ENCODE results near the gene TUBA4B. TPM values are rescaled to one million over a fixed set of nuclear protein-coding genes. Genes with fewer than 3 reads are reported as not detected.

TUBA4B gene
- total RNA-seq, 3 donors from 2014 or later, result not detected

DNA sequence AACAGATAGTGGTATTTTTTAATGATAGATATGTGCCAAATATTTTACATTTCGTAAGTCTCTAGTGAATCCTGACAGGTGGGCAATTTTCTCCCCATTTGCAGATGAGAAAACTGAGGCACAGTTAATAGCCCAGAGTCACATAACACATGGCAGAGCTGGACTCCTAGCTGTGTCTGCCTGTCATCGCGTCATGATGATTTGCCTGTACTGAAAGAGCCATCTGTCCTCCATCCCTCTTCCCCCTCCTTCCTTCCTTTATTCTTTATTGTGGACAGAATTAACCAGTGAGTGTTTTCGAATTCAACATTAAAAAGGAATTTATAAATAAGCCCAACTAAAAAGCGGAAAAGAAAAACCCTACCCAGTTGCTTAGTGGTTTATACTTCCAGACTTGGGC lies 29.3 kb downstream of the TUBA4B start:
- Histone ChIP-seq H3K4me3 (no peak overlapping the region), H3K4me1 (ENCODE audit: low read depth) (peaks cover 18% of the 10 kb centered on the region), H3K9me3 (no peaks in the 10 kb centered on the region), H3K36me3 (ENCODE audit: low read depth) (peaks cover 3% of the 10 kb centered on the region)
- no peak for DNase-seq
- intact Hi-C loops (cut with DNase I, micrococcal nuclease), result no loop called here
- TF ChIP-seq, protein P1, sequence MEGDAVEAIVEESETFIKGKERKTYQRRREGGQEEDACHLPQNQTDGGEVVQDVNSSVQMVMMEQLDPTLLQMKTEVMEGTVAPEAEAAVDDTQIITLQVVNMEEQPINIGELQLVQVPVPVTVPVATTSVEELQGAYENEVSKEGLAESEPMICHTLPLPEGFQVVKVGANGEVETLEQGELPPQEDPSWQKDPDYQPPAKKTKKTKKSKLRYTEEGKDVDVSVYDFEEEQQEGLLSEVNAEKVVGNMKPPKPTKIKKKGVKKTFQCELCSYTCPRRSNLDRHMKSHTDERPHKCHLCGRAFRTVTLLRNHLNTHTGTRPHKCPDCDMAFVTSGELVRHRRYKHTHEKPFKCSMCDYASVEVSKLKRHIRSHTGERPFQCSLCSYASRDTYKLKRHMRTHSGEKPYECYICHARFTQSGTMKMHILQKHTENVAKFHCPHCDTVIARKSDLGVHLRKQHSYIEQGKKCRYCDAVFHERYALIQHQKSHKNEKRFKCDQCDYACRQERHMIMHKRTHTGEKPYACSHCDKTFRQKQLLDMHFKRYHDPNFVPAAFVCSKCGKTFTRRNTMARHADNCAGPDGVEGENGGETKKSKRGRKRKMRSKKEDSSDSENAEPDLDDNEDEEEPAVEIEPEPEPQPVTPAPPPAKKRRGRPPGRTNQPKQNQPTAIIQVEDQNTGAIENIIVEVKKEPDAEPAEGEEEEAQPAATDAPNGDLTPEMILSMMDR (IDR thresholded peaks at IDR 0.05), result no peak
- no peak for ATAC-seq

DNA sequence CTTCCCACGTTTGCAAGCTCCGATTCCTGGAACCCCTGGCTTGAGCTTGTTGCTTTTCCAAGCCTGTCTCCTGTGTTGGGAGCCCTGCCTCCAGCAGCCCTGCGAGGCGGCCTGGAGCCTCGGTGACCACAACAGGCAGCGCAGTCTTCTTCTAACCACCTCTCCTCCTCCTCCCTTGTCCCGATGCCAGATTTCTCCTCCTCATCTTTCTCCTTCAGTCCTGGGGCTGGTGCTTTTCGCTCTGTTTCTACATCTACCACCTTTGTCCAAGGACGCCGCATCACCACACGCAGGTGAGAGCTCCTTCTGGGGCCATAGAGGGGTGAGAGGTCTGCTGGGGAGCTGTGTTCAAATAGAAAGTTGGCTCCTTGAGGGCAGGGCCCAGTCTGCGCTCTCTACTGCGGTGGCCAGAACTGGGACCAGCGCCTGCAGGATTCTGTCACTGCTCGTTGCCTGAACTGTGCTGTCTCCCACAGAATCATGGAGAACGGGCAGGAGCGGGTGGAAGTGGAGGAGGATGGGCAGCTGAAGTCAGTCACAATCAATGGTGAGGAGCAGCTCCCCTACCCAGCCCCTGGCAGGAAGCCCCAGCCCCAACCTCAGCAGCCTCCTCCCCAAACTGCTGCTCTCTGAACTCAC lies 30.0 kb downstream of the TUBA4B start:
- TF ChIP-seq, protein P1 (IDR thresholded peaks at IDR 0.05), result no peak
- Histone ChIP-seq H3K9me3 (no peaks in the 10 kb centered on the region), H3K4me3 (no peak overlapping the region), H3K4me1 (ENCODE audit: low read depth) (peaks cover 14% of the 10 kb centered on the region), H3K36me3 (ENCODE audit: low read depth) (peaks cover 3% of the 10 kb centered on the region)
- ATAC-seq (no peak), DNase-seq (no peak)
- intact Hi-C loops (cut with DNase I, micrococcal nuclease), result no loop called here

DNA sequence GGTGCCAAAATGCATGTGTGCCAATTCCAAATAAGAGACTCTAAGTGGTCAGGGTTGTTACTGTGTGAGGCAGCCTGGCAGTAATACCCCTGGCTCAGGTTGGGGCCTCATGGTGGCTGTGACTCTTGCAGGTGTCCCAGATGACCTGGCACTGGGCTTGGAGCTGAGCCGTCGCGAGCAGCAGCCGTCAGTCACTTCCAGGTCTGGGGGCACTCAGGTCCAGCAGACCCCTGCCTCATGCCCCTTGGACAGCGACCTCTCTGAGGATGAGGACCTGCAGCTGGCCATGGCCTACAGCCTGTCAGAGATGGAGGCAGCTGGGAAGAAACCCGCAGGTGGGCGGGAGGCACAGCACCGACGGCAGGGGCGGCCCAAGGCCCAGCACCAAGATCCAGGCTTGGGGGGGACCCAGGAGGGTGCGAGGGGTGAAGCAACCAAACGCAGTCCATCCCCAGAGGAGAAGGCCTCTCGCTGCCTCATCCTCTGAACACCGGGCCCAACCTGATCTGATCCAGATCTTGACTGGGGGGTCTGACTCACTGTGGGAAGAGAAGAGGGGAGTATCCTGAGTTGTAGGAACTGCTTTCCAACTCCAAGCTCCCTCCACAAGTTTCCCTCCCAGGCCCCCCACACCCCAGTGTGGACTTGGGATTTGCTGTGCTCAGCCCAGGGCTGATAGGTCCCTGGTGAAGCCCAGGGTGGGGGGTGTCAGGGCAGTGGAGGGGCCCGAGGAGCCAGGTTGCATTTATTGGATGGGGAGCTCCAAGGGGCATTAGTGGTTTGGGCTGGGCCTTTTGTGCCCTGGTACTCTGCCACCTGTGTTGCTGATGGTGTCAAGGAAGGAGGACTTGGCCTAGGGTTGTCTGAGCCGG lies 31.7 kb downstream of the TUBA4B start:
- Histone ChIP-seq H3K4me1 (ENCODE audit: low read depth) (peaks cover 5% of the 10 kb centered on the region), H3K4me3 (no peak overlapping the region), H3K9me3 (no peaks in the 10 kb centered on the region), H3K36me3 (ENCODE audit: low read depth) (no peaks in the 10 kb centered on the region)
- ATAC-seq (no peak), DNase-seq (no peak)
- TF ChIP-seq, protein P1 (IDR thresholded peaks at IDR 0.05), result no peak
- intact Hi-C loops (cut with DNase I, micrococcal nuclease), result no loop called here

DNA sequence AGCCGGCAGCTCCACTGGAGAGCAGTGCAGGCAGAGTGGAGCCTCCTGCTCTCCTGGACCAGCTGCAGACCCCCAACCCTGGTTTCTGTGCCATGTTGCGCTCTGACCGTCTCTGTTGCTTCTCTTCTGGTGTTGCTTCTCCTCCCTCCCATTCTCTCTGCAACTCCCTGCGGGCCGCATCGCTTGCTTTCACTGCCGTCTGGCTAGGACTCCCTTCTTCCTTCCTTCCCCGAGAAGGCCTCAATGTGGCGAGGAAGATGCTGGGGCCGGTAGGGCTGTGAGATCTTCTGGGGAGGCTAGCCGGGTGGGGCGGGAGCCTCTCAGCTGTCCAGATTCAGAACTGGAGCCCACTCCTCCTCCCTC lies 32.3 kb downstream of the TUBA4B start:
- intact Hi-C loops (cut with DNase I, micrococcal nuclease), result no loop called here
- H3K9me3 ChIP-seq, result no peaks in the 10 kb centered on the region
- DNase-seq (no peak), ATAC-seq (no peak)
- no peaks in the 10 kb centered on the region for H3K36me3 ChIP-seq (ENCODE audit: low read depth)
- TF ChIP-seq, protein P1 (IDR thresholded peaks at IDR 0.05), result no peak
- no peaks in the 10 kb centered on the region for H3K4me1 ChIP-seq (ENCODE audit: low read depth)
- H3K4me3 ChIP-seq, result no peak overlapping the region

DNA sequence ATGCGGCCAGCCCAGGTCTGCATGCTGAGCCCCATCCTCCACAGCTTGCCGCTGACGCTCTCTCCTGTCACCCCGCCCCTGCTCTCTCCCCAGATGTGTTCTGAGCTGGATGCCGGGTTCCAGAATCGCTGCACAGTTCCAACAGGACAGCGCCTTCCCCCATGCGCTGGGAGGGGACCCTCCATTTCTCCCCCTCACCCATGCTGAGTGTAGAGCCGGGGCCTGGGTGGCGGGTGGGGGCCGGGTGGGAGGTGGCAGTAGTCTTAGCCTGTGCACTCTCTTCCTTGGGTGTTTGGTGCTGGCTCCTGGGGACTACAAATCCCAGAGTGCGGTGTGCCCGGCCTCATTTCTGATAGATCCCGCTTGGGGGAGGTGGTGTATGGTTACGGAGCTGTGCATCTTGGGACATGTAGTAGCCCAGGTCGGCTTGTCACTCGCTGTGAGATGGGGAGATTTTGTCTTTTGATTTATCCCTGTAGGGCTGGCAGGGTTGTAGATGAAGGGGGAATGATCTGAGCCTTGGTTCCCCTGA lies 32.9 kb downstream of the TUBA4B start:
- no peaks in the 10 kb centered on the region for H3K9me3 ChIP-seq
- DNase-seq, result no peak
- no peak for ATAC-seq
- intact Hi-C loops (cut with DNase I, micrococcal nuclease), result no loop called here
- TF ChIP-seq, protein P1 (IDR thresholded peaks at IDR 0.05), result no peak
- no peaks in the 10 kb centered on the region for H3K36me3 ChIP-seq (ENCODE audit: low read depth)
- H3K4me1 ChIP-seq (ENCODE audit: low read depth), result no peaks in the 10 kb centered on the region
- H3K4me3 ChIP-seq, result no peak overlapping the region
